ENCODE results near the gene PMP22.

- TF ChIP-seq CTCF (conservative IDR thresholded peaks at IDR 0.05) (no peak), EZH2 (IDR thresholded peaks at IDR 0.05; ENCODE audit: low read depth) (no peak)
These were observed 20.1 kb downstream of the PMP22 start for GRCh38 chr17:15245054-15245453.

Measured in PC-9 (cell line).